ENCODE data around the gene FOXI1. TPM values are rescaled to one million over a fixed set of nuclear protein-coding genes. Genes with fewer than 3 reads are reported as not detected.

The FOXI1 gene
- total RNA-seq, 2 experiments from 2014 or later: not detected

DNA sequence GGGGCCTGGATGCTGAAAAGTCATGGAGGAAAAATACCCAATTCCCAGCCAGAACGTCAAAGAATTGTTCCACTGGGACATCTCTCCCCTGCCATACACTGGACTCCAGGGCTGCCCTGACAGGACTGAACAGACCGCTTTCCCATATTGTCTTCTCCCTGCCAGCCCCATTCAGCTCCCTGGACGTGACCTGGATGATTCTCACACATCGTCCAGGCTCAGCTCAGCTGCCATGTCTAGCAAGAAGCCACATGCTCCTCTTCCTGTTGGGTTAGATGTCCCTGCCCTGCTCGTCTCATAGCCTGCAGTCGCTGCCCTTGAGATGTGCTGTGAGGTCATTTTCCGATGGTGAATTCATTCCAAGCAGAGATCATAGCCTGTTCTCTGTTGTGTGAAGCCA is 37.4 kb downstream of the FOXI1 start:
- H3K36me3 Mint-ChIP-seq: no peaks in the 10 kb centered on the region
- no peak for ATAC-seq (ENCODE audit: low read depth)
- no peak overlapping the region for H3K27ac Mint-ChIP-seq
- H3K4me3 Mint-ChIP-seq: no peak overlapping the region
- POLR2A ChIA-PET: no interaction called here
- H3K9me3 Mint-ChIP-seq: no peaks in the 10 kb centered on the region
- H3K4me1 Mint-ChIP-seq: peaks cover 2% of the 10 kb centered on the region
- DNase-seq: no peak
- H3K27me3 Mint-ChIP-seq: peaks cover 5% of the 10 kb centered on the region

DNA sequence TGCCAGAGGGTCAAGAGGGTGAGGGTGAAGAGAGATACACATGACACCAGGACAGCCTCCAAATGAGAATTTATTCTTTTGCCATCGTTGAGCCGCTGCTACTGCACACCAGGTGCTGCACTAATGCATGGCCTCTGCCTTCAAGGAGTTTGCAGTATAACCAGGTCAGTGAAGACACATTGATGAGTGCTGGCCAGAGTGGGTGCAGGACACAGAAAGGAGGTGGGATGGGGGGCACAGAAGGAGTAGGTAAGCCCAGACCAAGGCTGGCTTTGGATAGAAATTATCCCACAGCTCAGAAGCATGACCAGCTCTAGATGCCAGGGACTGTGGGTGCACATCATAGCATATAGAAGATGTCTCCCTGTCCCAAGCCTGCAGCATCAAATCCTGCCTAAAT is 38.0 kb downstream of the FOXI1 start:
- H3K4me3 Mint-ChIP-seq: no peak overlapping the region
- peaks cover 5% of the 10 kb centered on the region for H3K27me3 Mint-ChIP-seq
- H3K36me3 Mint-ChIP-seq: no peaks in the 10 kb centered on the region
- ATAC-seq (ENCODE audit: low read depth) (no peak), DNase-seq (no peak)
- no peaks in the 10 kb centered on the region for H3K9me3 Mint-ChIP-seq
- POLR2A ChIA-PET: no interaction called here
- H3K4me1 Mint-ChIP-seq: peaks cover 2% of the 10 kb centered on the region
- H3K27ac Mint-ChIP-seq: no peak overlapping the region

- ATAC-seq (ENCODE audit: low read depth) (no peak), DNase-seq (no peak)
- Mint-ChIP-seq H3K4me1 (peaks cover 2% of the 10 kb centered on the region), H3K4me3 (no peak overlapping the region), H3K27ac (no peak overlapping the region), H3K36me3 (no peaks in the 10 kb centered on the region), H3K9me3 (no peaks in the 10 kb centered on the region), H3K27me3 (peaks cover 7% of the 10 kb centered on the region)
- POLR2A ChIA-PET: no interaction called here
These were observed 38.8 kb downstream of the FOXI1 start for GRCh38 chr5:170144286-170145023.

DNA sequence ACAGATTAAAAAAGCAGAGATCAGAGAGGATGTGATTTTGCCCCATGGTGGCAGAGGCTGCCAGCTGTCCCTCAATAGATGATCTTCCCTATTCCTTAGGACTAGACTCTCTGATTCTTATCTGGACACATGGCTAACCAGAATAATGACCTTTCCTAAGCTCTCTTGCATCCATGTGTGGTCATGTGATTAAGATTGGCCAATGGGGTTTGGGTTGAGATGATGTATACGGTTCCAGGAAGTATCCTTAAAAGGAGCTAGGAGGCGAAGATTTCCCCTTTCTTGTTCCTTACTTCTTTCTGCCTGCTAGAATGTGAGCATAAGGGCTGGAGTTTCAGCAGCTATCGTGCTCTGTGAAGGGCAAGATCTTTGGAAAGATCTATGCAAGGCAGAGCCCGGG is 39.8 kb downstream of the FOXI1 start:
- no peak for DNase-seq

GRCh38 chr5:170147051-170147752 is 41.5 kb downstream of the FOXI1 start:
- H3K4me1 Mint-ChIP-seq: no peaks in the 10 kb centered on the region
- ATAC-seq (ENCODE audit: low read depth): no peak
- no peaks in the 10 kb centered on the region for H3K9me3 Mint-ChIP-seq
- DNase-seq: no peak
- no peak overlapping the region for H3K4me3 Mint-ChIP-seq
- H3K27me3 Mint-ChIP-seq: peaks cover 4% of the 10 kb centered on the region
- no peak overlapping the region for H3K27ac Mint-ChIP-seq
- POLR2A ChIA-PET: no interaction called here
- no peaks in the 10 kb centered on the region for H3K36me3 Mint-ChIP-seq

More for the DNA sequence above, 39.8 kb downstream of the FOXI1 start:
- Mint-ChIP-seq H3K4me3 (no peak overlapping the region), H3K27me3 (peaks cover 7% of the 10 kb centered on the region), H3K9me3 (no peaks in the 10 kb centered on the region), H3K27ac (no peak overlapping the region), H3K36me3 (no peaks in the 10 kb centered on the region), H3K4me1 (peaks cover 2% of the 10 kb centered on the region)
- no peak for ATAC-seq (ENCODE audit: low read depth)
- POLR2A ChIA-PET: no interaction called here

DNA sequence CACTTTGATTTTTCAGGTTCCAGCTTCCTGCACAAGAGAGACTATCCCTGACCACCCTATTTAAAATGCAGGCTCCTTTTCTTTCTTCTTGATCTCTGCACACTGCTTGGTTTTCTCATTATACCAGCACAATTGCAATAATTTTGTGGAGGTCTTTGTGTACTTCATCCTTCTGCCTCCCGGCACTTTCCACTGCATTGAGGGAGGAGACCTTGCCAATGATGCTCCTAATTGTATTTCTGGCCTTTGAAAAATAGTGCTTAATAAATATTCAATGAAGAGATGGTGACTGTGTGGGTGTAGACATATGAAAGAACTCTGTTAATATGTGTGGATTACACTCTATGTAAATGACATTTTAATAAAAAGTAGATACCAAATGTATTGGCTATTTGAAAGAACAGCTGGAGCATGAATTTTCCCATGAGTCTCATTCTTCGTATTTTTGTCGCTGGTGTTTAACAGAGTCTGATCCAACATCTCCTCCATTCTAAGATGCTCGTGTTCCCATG is 42.1 kb downstream of the FOXI1 start:
- no peaks in the 10 kb centered on the region for H3K9me3 Mint-ChIP-seq
- no peak overlapping the region for H3K27ac Mint-ChIP-seq
- no peak overlapping the region for H3K4me3 Mint-ChIP-seq
- no peak for ATAC-seq (ENCODE audit: low read depth)
- DNase-seq: no peak
- H3K4me1 Mint-ChIP-seq: no peaks in the 10 kb centered on the region
- POLR2A ChIA-PET: no interaction called here
- no peaks in the 10 kb centered on the region for H3K36me3 Mint-ChIP-seq
- H3K27me3 Mint-ChIP-seq: peaks cover 4% of the 10 kb centered on the region

DNA sequence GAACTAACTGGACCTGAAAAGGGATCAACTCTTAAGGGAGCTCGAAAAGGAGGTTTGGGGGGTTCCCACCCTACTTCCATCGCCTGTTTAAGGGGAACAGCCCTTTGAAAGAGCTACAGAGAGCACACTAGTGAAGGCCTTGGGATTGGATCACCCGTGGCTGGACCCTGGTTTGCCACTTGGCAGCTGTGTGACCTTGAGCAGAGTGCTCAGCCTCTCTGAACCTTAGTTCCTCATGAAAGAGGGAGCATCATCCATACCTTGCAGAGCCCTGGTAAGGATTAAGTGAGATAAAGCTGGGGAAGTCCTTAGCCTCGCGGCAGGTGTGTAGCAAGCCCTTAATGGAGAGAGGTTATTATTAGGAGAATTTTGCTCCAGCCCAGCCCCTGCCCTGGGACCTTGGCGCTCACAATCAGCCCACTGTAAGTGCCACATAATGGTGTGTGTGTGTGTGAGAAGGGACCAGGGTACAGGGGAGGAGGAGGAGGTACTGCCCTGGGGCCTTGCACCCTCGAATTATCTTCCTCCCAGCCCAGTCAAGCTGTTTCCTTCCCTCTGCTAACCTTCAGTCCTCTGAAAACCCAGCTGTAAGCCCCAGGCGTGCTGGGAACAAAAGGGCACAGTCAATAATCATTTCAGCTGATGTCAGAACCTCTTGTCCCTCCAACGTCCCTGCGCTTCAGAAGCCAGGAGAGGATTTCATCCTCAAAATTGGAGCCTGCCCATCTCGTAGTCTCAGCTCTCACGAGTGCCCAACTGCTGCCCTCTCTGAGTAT is 42.9 kb downstream of the FOXI1 start:
- ATAC-seq (ENCODE audit: low read depth) (no peak), DNase-seq (no peak)
- Mint-ChIP-seq H3K4me3 (no peak overlapping the region), H3K27ac (no peak overlapping the region), H3K4me1 (no peaks in the 10 kb centered on the region), H3K27me3 (peaks cover 4% of the 10 kb centered on the region), H3K9me3 (no peaks in the 10 kb centered on the region), H3K36me3 (no peaks in the 10 kb centered on the region)
- POLR2A ChIA-PET: no interaction called here

DNA sequence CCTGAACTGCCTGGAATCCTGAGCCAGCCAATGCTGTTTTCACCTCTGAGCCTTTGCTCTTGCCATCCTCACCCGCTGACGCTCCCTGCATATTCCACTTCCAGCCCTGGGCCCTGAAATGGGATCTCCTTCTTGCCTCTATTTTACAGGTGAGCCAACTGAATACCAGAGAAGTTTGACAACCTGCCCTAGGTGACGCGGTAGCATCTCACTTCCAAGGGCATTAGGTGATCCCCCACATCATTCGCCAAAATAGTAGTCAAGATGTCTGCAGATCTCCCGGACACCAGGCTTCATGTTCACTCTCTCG is 43.5 kb downstream of the FOXI1 start:
- Mint-ChIP-seq H3K4me1 (no peaks in the 10 kb centered on the region), H3K27me3 (peaks cover 2% of the 10 kb centered on the region), H3K36me3 (no peaks in the 10 kb centered on the region), H3K27ac (no peak overlapping the region), H3K9me3 (no peaks in the 10 kb centered on the region), H3K4me3 (no peak overlapping the region)
- ATAC-seq (ENCODE audit: low read depth) (no peak), DNase-seq (no peak)
- POLR2A ChIA-PET: no interaction called here

DNA sequence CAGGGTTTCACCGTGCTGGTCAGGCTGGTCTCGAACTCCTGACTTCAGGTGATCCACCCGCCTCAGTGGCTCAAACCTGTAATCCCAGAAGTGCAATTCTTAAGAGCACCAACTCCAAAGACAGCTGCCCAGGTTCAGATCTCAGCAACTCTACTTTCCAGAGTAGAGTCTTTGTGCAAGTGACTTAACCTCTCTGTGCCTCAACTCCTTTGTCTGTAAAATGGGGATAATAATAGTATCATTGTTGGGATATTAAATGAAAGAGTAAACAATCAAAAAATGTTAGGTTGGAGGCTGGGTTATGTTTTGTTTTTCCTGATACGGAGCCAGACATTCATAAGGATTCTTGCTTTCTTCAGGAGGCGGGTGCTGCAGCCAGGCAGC is 45.0 kb downstream of the FOXI1 start:
- no peak for DNase-seq
- no peak overlapping the region for H3K27ac Mint-ChIP-seq
- POLR2A ChIA-PET: no interaction called here
- no peaks in the 10 kb centered on the region for H3K36me3 Mint-ChIP-seq
- peaks cover 2% of the 10 kb centered on the region for H3K27me3 Mint-ChIP-seq
- no peak overlapping the region for H3K4me3 Mint-ChIP-seq
- no peak for ATAC-seq (ENCODE audit: low read depth)
- H3K4me1 Mint-ChIP-seq: no peaks in the 10 kb centered on the region
- H3K9me3 Mint-ChIP-seq: no peaks in the 10 kb centered on the region

DNA sequence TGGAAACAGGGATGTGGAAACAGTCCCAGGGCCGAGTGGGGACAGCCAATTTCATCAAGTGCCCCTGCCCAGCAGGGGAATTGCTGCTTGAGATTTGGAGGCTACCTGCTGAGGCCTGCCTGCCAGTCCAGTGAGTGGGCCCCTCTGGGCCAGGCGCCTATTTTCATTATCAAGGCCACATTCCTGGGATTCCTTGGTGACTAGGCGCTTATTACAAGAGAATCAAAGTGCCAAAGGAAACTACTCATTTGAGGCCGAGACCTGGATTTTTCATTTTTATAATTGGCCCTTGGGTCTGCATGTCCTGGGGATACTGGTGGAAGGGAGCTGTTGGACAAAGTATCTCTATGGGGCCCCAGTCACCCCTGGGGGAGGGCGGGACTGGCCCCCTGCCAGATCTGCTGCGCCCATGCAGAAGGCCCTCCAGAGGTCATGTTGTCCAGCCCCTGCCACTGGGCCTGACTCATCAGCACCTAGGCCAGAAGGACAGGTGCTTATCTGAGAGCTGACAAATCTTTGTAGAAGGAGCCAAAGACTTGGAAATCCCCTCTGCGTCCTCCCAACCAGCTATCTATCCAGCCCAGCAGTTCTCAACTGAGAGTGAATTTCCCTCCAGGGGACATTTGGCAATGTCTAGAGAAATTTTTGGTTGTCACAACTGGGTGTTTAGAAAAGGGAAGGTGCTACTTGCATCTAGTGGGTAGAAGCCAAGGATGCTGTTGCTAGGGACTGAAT is 45.6 kb downstream of the FOXI1 start:
- POLR2A ChIA-PET: no interaction called here
- Mint-ChIP-seq H3K36me3 (no peaks in the 10 kb centered on the region), H3K4me1 (no peaks in the 10 kb centered on the region), H3K9me3 (no peaks in the 10 kb centered on the region), H3K4me3 (no peak overlapping the region), H3K27ac (no peak overlapping the region), H3K27me3 (peaks cover 2% of the 10 kb centered on the region)
- ATAC-seq (ENCODE audit: low read depth) (no peak), DNase-seq (no peak)

DNA sequence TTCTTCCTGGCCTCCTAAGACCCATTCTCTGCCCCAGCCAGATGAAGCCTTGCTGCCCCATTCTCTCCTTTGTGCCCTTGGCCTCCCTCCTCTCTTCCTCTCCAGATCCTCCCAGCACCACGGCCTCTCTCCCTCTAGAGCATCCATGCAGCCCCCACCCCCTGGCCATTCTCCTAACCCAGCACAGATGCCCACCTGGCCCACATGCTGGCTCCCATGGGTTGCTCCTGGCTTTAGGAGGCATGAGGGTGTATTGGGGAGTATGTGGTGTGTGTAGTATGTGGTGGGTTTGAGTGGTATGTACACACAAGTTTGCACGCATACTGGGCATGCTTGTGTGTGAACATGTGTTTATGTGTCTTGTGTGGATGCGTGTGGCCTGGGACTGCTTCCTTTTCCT is 47.1 kb downstream of the FOXI1 start:
- Mint-ChIP-seq H3K36me3 (no peaks in the 10 kb centered on the region), H3K27ac (no peak overlapping the region), H3K4me1 (no peaks in the 10 kb centered on the region), H3K27me3 (peaks cover 2% of the 10 kb centered on the region), H3K4me3 (no peak overlapping the region), H3K9me3 (no peaks in the 10 kb centered on the region)
- no peak for DNase-seq
- no peak for ATAC-seq (ENCODE audit: low read depth)
- POLR2A ChIA-PET: no interaction called here

GRCh38 chr5:170154297-170154696 is 48.6 kb downstream of the FOXI1 start:
- ATAC-seq (ENCODE audit: low read depth) (no peak), DNase-seq (no peak)
- H3K27me3 Mint-ChIP-seq: no peaks in the 10 kb centered on the region
- POLR2A ChIA-PET: no interaction called here
- H3K27ac Mint-ChIP-seq: no peak overlapping the region
- no peaks in the 10 kb centered on the region for H3K4me1 Mint-ChIP-seq
- no peak overlapping the region for H3K4me3 Mint-ChIP-seq
- no peaks in the 10 kb centered on the region for H3K9me3 Mint-ChIP-seq
- no peaks in the 10 kb centered on the region for H3K36me3 Mint-ChIP-seq

DNA sequence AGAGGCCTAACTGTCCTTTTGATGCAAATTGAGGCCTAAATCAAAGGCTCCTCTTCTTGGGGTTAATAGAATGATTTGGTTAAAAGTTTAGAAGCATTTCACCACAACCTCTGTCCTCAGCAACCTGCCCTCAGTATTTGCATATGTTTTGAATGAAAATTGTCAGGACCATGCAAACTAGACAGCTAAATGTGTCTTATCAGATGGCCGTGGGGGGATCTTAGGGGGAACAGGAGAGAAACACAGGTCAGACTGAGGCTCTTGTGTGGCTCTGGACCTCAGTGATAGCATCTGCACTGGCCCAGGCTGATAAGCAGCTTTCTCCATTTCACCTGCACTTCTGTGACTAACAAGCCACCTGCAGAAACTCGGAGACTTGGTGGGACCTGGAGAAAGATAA is 49.0 kb downstream of the FOXI1 start:
- Mint-ChIP-seq H3K27ac (no peak overlapping the region), H3K9me3 (no peaks in the 10 kb centered on the region), H3K36me3 (no peaks in the 10 kb centered on the region), H3K4me3 (no peak overlapping the region), H3K27me3 (no peaks in the 10 kb centered on the region), H3K4me1 (no peaks in the 10 kb centered on the region)
- POLR2A ChIA-PET: no interaction called here
- DNase-seq: no peak
- ATAC-seq (ENCODE audit: low read depth): no peak
